Retinal pigment epithelial cell (primary cell): ENCODE data around the gene TSPYL1.

Source experiments
- DNase-seq: peaks from one replicate; pipeline ENCODE4 v3.0.0-alpha.2; 2010; ENCODE audit warnings: low read depth
- H3K4me3 ChIP-seq: 2 replicates; pipeline ENCODE4 v1.5.1; 2011; ENCODE audit warnings: mild to moderate bottlenecking, low read length, control low read depth, moderate library complexity
- CTCF ChIP-seq: conservative IDR thresholded peaks from 2 replicates; pipeline ENCODE4 v1.5.1; 2011; ENCODE audit warnings: low read depth, low read length, control low read depth, inconsistent platforms

The TSPYL1 gene

GRCh38 chr6:116258520-116258919 is 21.2 kb downstream of the TSPYL1 start:
- no peak for DNase-seq
- TF ChIP-seq CTCF: no peak
- H3K4me3 ChIP-seq: no peak overlapping the region

GRCh38 chr6:116256694-116257093 is 23.0 kb downstream of the TSPYL1 start:
- no peak for TF ChIP-seq CTCF
- no peak overlapping the region for H3K4me3 ChIP-seq
- no peak for DNase-seq

- TF ChIP-seq CTCF: no peak
- peak overlapping the region; percentile 93 for H3K4me3 ChIP-seq
- DNase-seq: no peak
These were observed 24.4 kb downstream of the TSPYL1 start for GRCh38 chr6:116255246-116255800.

GRCh38 chr6:116254297-116255056 is 25.3 kb downstream of the TSPYL1 start:
- no peak for TF ChIP-seq CTCF
- DNase-seq: no peak
- H3K4me3 ChIP-seq: peak overlapping the region; percentile 93

GRCh38 chr6:116253505-116254296 is 26.0 kb downstream of the TSPYL1 start, which contains the start of gene TSPYL4:
Gene TSPYL4 (minus strand): TSS chr6:116254075. CDS start chr6:116254008, 67 bp downstream.
- TF ChIP-seq CTCF: no peak
- H3K4me3 ChIP-seq: peak within 1 kb of the TSS; percentile 93
- peak; percentile 81 for DNase-seq

- DNase-seq: no peak
- peak overlapping the region; percentile 93 for H3K4me3 ChIP-seq
- no peak for TF ChIP-seq CTCF
These were observed 26.6 kb downstream of the TSPYL1 start for GRCh38 chr6:116253188-116253504.
